ENCODE measurements around the gene PANK4. TPM values are rescaled to one million over a fixed set of nuclear protein-coding genes. Genes with fewer than 3 reads are reported as not detected.

The PANK4 gene
- total and polyA plus RNA-seq, 10 of the 15 experiments (the other 5 are each of a cell fraction or from before 2014, with no cell fraction given) = 0.35 to 38.0 (median 18.6) TPM

DNA sequence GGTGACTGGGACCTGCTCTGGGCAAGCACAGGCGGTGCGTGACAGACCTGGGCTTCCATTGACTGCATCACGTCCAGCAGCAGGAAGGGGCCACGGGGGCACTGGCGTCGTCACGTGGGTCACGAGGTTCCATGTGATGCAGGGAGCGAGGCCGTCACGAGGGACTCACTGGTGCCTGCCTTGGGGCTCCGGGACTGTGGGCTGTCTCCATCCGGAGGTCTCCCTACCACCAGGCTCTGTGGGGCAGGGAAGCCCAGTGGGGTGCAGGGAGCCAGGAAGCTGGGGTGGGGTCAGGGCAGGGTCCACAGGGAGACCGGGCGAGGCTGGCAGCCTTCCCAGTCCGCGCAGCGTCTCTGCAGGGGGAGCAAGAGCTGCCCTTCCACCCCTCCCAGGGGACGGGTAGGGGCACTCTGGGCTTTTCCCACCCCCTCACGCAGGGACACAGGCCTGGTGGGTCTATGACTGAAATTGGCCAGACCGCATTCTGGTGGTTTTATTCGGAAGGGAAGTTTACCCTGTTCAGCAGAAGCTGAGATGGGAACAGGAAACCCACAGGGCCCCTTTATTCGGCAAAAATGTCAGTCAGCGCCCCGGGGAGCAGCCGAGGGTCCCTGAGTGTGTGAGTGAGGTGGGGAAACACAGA, 29.4 kb upstream of the PANK4 start (continued):
- TF ChIP-seq, protein P1, sequence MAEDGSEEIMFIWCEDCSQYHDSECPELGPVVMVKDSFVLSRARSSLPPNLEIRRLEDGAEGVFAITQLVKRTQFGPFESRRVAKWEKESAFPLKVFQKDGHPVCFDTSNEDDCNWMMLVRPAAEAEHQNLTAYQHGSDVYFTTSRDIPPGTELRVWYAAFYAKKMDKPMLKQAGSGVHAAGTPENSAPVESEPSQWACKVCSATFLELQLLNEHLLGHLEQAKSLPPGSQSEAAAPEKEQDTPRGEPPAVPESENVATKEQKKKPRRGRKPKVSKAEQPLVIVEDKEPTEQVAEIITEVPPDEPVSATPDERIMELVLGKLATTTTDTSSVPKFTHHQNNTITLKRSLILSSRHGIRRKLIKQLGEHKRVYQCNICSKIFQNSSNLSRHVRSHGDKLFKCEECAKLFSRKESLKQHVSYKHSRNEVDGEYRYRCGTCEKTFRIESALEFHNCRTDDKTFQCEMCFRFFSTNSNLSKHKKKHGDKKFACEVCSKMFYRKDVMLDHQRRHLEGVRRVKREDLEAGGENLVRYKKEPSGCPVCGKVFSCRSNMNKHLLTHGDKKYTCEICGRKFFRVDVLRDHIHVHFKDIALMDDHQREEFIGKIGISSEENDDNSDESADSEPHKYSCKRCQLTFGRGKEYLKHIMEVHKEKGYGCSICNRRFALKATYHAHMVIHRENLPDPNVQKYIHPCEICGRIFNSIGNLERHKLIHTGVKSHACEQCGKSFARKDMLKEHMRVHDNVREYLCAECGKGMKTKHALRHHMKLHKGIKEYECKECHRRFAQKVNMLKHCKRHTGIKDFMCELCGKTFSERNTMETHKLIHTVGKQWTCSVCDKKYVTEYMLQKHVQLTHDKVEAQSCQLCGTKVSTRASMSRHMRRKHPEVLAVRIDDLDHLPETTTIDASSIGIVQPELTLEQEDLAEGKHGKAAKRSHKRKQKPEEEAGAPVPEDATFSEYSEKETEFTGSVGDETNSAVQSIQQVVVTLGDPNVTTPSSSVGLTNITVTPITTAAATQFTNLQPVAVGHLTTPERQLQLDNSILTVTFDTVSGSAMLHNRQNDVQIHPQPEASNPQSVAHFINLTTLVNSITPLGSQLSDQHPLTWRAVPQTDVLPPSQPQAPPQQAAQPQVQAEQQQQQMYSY (CRISPR knock-in tag; IDR thresholded peaks at IDR 0.05) = peak; percentile 17; the same call in 1 of the 2 replicates
- TF ChIP-seq, protein P2, sequence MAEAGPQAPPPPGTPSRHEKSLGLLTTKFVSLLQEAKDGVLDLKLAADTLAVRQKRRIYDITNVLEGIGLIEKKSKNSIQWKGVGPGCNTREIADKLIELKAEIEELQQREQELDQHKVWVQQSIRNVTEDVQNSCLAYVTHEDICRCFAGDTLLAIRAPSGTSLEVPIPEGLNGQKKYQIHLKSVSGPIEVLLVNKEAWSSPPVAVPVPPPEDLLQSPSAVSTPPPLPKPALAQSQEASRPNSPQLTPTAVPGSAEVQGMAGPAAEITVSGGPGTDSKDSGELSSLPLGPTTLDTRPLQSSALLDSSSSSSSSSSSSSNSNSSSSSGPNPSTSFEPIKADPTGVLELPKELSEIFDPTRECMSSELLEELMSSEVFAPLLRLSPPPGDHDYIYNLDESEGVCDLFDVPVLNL (IDR thresholded peaks at IDR 0.05; ENCODE audit: low read depth, low read length) = no peak
- TF ChIP-seq IKZF2 (IDR thresholded peaks at IDR 0.05) = peak; percentile 83 to 84
- TF ChIP-seq, protein P3, sequence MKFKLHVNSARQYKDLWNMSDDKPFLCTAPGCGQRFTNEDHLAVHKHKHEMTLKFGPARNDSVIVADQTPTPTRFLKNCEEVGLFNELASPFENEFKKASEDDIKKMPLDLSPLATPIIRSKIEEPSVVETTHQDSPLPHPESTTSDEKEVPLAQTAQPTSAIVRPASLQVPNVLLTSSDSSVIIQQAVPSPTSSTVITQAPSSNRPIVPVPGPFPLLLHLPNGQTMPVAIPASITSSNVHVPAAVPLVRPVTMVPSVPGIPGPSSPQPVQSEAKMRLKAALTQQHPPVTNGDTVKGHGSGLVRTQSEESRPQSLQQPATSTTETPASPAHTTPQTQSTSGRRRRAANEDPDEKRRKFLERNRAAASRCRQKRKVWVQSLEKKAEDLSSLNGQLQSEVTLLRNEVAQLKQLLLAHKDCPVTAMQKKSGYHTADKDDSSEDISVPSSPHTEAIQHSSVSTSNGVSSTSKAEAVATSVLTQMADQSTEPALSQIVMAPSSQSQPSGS (IDR thresholded peaks at IDR 0.05; ENCODE audit: low read length) = no peak
- peak; percentile 48; the same call in 1 of the 2 replicates for TF ChIP-seq NFIC (IDR thresholded peaks at IDR 0.05; ENCODE audit: low read depth, low read length)
- no peak for TF ChIP-seq MYB (IDR thresholded peaks at IDR 0.05; ENCODE audit: borderline replicate concordance, low read depth, low read length)
- TF ChIP-seq NR2F1 (conservative IDR thresholded peaks at IDR 0.05) = peak; percentile 83
- TF ChIP-seq ZNF217 (IDR thresholded peaks at IDR 0.05) = no peak
- peak; percentile 21; the same call in 1 of the 2 replicates for TF ChIP-seq TCF3 (IDR thresholded peaks at IDR 0.05; ENCODE audit: borderline replicate concordance, insufficient read depth, low read depth, low read length)
- TF ChIP-seq, protein P4, sequence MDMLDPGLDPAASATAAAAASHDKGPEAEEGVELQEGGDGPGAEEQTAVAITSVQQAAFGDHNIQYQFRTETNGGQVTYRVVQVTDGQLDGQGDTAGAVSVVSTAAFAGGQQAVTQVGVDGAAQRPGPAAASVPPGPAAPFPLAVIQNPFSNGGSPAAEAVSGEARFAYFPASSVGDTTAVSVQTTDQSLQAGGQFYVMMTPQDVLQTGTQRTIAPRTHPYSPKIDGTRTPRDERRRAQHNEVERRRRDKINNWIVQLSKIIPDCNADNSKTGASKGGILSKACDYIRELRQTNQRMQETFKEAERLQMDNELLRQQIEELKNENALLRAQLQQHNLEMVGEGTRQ (IDR thresholded peaks at IDR 0.05; ENCODE audit: borderline replicate concordance, low read depth, low read length) = peak; percentile 93
- TF ChIP-seq LARP7 (IDR thresholded peaks at IDR 0.05) = no peak
- TF ChIP-seq, protein P5, sequence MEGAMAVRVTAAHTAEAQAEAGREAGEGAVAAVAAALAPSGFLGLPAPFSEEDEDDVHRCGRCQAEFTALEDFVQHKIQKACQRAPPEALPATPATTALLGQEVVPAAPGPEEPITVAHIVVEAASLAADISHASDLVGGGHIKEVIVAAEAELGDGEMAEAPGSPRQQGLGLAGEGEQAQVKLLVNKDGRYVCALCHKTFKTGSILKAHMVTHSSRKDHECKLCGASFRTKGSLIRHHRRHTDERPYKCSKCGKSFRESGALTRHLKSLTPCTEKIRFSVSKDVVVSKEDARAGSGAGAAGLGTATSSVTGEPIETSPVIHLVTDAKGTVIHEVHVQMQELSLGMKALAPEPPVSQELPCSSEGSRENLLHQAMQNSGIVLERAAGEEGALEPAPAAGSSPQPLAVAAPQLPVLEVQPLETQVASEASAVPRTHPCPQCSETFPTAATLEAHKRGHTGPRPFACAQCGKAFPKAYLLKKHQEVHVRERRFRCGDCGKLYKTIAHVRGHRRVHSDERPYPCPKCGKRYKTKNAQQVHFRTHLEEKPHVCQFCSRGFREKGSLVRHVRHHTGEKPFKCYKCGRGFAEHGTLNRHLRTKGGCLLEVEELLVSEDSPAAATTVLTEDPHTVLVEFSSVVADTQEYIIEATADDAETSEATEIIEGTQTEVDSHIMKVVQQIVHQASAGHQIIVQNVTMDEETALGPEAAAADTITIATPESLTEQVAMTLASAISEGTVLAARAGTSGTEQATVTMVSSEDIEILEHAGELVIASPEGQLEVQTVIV (IDR thresholded peaks at IDR 0.05; ENCODE audit: borderline replicate concordance, partially characterized antibody) = no peak
- no peak for TF ChIP-seq FOXK2 (IDR thresholded peaks at IDR 0.05)
- TF ChIP-seq POU2F2 (IDR thresholded peaks at IDR 0.05; ENCODE audit: borderline replicate concordance, low read depth, low read length) = no peak
- no peak for TF ChIP-seq SMC3 (IDR thresholded peaks at IDR 0.05; ENCODE audit: borderline replicate concordance, low read length)
- no peak for TF ChIP-seq SIN3A (IDR thresholded peaks at IDR 0.05; ENCODE audit: low read depth, low read length)
- peak; percentile 71 for TF ChIP-seq POLR2A (IDR thresholded peaks at IDR 0.05; ENCODE audit: low read depth, low read length)
- TF ChIP-seq NBN (IDR thresholded peaks at IDR 0.05) = peak; percentile 64; the same call in 1 of the 2 replicates
- no peak for TF ChIP-seq HDAC2 (IDR thresholded peaks at IDR 0.05)
- no peak for TF ChIP-seq STAT3 (IDR thresholded peaks at IDR 0.05; ENCODE audit: low read depth, low read length)
- TF ChIP-seq, protein P6, sequence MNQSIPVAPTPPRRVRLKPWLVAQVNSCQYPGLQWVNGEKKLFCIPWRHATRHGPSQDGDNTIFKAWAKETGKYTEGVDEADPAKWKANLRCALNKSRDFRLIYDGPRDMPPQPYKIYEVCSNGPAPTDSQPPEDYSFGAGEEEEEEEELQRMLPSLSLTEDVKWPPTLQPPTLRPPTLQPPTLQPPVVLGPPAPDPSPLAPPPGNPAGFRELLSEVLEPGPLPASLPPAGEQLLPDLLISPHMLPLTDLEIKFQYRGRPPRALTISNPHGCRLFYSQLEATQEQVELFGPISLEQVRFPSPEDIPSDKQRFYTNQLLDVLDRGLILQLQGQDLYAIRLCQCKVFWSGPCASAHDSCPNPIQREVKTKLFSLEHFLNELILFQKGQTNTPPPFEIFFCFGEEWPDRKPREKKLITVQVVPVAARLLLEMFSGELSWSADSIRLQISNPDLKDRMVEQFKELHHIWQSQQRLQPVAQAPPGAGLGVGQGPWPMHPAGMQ (IDR thresholded peaks at IDR 0.05; ENCODE audit: borderline replicate concordance) = no peak

Data from GM12878 (cell line).